Large intestine (tissue), 3 donors: ENCODE data around the gene MEPCE. TPM values are rescaled to one million over a fixed set of nuclear protein-coding genes. Genes with fewer than 3 reads are reported as not detected.

ENCODE experiments used
- DNase-seq, 2 donors: peaks; one replicate each; pipeline versions ENCODE4 v3.0.0 to v3.0.0-alpha.2; 2013
- H3K27ac ChIP-seq: one replicate; pipeline ENCODE4 v1.5.1; 2013; ENCODE audit warnings: low read length
- H3K27me3 ChIP-seq: 2 replicates; pipeline ENCODE4 v1.6.1; 2013; ENCODE audit warnings: low read length; ENCODE audit not compliant: control insufficient read depth, insufficient read depth
- H3K36me3 ChIP-seq: 2 replicates; pipeline ENCODE4 v1.6.1; 2013; ENCODE audit warnings: low read length; ENCODE audit not compliant: control insufficient read depth, insufficient read depth
- H3K4me1 ChIP-seq: one replicate; pipeline ENCODE4 v1.6.1; 2013; ENCODE audit warnings: low read length; ENCODE audit not compliant: control insufficient read depth, insufficient read depth
- H3K4me3 ChIP-seq: one replicate; pipeline ENCODE4 v1.5.1; 2013; ENCODE audit warnings: low read length
- H3K9me3 ChIP-seq: one replicate; pipeline ENCODE4 v1.6.1; 2013; ENCODE audit warnings: mild to moderate bottlenecking, low read depth, low read length, moderate library complexity; ENCODE audit not compliant: control insufficient read depth
- WGBS: methylation state at CpG from one replicate; pipeline ENCODE4 v1.1.5; 2013; ENCODE audit warnings: low lambda C conversion rate; ENCODE audit not compliant: insufficient coverage; 5-methylcytosine and 5-hydroxymethylcytosine counted together
- polyA plus RNA-seq: library from polyadenylated mRNA; unstranded; fragments of 120-200 nt; gene quantifications from one replicate; pipeline ENCODE4 v1.2.1, GENCODE V29; 2013

Gene MEPCE
- polyA plus RNA-seq, 1 donor: 37.6 TPM

DNA sequence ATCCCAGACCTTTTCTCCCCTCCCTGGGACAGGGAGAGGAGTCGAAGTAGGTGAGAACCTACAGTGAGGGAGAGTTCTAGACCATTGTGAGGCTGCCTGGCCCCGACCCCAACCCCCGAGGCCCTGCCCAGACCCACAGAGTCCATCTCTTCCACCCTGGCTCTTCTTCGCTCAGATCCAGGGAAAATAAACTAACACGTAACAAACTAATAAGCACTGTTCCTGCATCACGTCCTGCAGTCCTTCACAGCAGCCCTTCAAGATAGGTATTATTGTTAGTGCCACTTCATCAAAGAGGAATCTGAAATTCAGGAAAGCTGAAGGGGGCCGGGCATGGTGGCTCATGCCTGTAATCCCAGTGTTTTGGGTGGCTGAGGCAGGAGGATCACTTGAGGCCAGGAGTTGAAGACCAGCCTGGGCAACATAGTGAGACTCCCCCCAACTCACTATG is 34.6 kb downstream of the MEPCE start, which contains the start of gene SPACDR:
Gene SPACDR, minus strand, starts transcription at position 51 of the 451 bp plus-strand sequence. CDS start 235 bp downstream, outside the sequence.
- Histone ChIP-seq H3K9me3 (peaks cover 4% of the 10 kb centered on the region), H3K36me3 (peaks cover 21% of the 10 kb centered on the region), H3K4me3 (no peak within 1 kb of the TSS), H3K27me3 (no peaks in the 10 kb centered on the region), H3K4me1 (peaks cover 5% of the 10 kb centered on the region), H3K27ac (no peak within 1 kb of the TSS)
- DNase-seq: no peak
- no CpG with 5 or more reads among the region's 7 CpGs for WGBS

DNA sequence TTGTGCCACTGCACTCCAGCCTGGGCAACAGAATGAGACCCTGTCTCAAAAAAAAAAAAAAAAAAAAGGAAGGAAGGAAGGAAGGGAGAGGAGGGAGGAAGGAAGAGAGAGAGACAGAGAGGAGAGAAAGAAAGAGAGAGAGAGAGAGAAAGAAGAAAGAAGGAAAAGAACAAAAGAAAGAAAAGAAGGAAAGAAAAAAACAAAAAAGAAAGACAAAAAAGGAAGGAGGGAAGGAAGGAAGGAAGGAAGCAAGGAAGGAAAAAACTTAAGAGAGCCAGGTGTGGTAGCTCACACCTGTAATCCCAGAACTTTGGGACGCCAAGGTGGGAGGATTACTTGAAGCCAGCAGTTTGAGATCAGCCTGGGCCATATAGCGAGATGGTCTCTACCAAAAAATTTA is 35.2 kb downstream of the MEPCE start:
- H3K9me3 ChIP-seq: peaks cover 4% of the 10 kb centered on the region

DNA sequence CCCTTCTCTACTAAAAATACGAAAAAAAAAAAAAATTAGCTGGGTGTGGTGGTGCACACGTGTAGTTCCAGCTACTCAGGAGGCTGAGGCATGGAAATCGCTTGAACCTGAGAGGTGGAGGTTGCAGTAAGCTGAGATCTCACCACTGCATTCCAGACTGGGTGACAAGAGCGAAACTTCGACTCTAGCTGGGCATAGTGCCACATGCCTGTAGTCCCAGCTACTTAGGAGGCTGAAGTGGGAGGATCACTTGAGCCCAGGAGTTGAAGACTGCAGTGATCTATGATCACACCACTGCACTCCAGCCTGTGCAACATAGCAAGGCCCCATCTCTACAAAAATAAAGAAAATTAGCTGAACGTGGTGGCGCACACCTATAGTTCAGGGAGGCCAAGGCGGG is 35.7 kb downstream of the MEPCE start:
- Histone ChIP-seq H3K9me3 (peaks cover 4% of the 10 kb centered on the region), H3K27ac (no peak overlapping the region), H3K27me3 (no peaks in the 10 kb centered on the region), H3K4me3 (no peak overlapping the region), H3K36me3 (peaks cover 25% of the 10 kb centered on the region), H3K4me1 (peaks cover 10% of the 10 kb centered on the region)
- DNase-seq: no peak
- no CpG with 5 or more reads among the region's 8 CpGs for whole genome bisulfite sequencing

More for the DNA sequence above, 35.2 kb downstream of the MEPCE start:
- Histone ChIP-seq H3K4me3 (no peak overlapping the region), H3K4me1 (peaks cover 10% of the 10 kb centered on the region), H3K27ac (no peak overlapping the region), H3K36me3 (peaks cover 21% of the 10 kb centered on the region), H3K27me3 (no peaks in the 10 kb centered on the region)
- no CpG with 5 or more reads among the region's 2 CpGs for WGBS
- no peak for DNase-seq

DNA sequence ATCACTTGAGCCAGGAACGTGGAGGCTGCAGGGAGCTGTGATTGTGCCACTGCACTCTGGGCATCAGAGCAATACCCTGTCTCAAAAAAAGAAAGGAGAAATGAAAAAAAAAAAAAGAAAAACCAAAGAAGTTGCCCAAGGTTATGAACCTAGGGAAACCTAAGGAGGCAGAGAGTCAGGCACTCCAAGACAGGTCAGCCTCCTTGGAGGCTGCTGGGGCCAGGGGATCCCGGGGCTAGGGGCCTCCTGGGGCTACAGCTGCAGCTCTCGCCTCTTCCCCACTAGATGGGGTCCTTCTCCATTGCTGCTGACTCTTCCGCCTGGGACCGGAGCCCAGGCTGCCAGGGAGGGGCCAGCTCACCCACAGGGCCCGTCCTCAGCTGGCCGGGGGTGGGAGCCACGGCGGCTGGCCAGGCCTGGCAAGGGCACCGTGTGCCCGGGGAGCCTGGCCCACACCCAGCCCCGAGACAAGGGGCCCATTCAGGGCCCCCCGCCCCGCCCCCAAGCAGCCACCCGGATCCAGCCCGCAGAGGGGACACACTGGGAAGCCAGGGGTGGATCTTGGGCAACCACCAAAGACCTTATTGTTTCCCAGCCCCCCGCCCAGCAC is 36.2 kb downstream of the MEPCE start:
- DNase-seq: peak; percentile 58 to 67
- H3K27ac ChIP-seq: no peak overlapping the region
- peaks cover 30% of the 10 kb centered on the region for H3K36me3 ChIP-seq
- peaks cover 4% of the 10 kb centered on the region for H3K9me3 ChIP-seq
- 100% methylated on average over 1 of the region's 17 CpGs for WGBS
- H3K27me3 ChIP-seq: no peaks in the 10 kb centered on the region
- no peak overlapping the region for H3K4me3 ChIP-seq
- H3K4me1 ChIP-seq: peaks cover 10% of the 10 kb centered on the region

DNA sequence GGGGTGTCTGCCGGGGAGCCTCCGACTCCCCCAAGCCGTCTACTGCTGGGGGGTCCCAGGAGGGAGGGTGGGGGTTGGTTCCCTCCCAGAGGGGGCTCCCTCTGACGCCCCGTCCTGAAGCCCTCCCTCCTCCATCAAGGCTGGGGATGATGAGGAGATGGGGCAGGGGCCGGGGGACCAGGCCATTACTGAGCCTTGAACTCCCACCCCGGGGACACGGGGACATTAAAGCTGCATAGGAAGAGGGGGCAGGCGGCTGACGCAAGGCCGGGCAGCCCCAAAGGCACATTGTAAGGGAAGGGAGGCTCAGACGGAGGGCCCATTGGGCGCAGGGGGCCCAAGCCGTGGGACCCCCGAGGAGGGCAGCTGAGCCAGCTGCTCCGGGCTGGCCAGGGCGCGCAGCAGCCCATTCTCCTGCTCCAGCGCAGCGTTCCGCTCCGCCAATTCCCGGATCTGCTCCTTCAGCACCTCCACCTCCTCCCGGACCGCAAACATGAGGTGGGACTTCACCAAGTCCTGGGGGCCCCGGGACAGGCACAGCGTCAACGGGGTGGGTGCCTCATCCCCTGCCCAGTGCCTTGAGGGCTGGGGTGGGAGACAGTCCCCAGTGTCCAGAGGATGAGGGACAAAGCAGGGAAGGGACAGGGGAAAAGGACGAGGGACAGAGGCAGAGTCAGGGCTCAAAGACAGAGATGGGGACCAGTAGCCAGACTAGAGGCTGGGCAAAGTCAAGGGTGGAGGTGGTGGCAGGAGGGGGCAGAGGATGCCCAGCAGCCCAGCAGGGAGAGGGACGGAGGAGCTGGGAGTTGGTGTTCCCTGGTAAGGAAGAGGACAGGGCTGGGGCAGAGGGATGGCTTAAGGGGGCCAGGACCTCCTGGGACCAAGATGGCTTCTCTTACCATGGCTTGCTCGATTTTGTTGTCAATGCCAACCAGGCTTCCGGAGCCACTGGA is 37.3 kb downstream of the MEPCE start:
- DNase-seq: no peak
- Histone ChIP-seq H3K27ac (no peak overlapping the region), H3K27me3 (no peaks in the 10 kb centered on the region), H3K36me3 (peaks cover 33% of the 10 kb centered on the region), H3K4me1 (peaks cover 10% of the 10 kb centered on the region), H3K9me3 (peaks cover 4% of the 10 kb centered on the region), H3K4me3 (no peak overlapping the region)
- WGBS: 80% methylated on average over 1 of the region's 32 CpGs

DNA sequence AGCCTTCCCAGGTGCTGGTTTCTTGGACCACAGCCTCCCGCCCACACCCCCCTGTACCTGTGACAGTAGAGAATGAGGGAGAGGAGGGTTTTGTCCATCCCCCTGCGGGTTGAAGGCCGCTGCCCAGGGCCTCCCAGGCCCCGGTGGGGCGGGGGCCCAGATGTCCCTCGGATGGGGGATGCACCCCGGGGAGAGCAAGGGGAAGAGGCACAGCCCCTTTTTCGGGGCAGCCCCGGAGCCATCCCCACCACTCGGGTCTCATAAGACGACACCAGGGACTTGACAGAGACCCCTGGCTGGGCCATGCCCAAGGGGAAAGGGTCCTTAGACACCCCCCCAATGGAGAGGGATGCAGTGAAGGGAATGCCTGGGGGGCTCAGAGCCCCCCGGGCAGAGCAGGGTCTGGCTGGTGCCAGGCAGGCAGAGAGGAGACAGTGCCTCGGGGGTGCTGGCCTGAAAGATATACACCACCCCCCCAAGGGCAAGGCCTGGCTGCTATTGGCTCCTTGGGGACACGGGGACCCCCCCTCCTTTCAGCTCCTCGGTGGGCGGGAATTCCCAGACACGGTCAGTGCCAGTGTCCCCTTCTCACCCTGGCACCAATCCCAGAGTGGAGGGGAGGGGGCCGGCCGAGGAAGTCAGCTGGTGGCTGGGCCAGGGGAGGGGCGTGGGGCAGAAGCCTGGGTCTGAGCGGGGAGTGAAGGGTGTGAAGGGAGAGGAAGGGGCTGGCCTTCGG is 38.2 kb downstream of the MEPCE start:
- WGBS: no CpG with 5 or more reads among the region's 22 CpGs
- Histone ChIP-seq H3K4me3 (no peak overlapping the region), H3K36me3 (peaks cover 38% of the 10 kb centered on the region), H3K27me3 (no peaks in the 10 kb centered on the region), H3K27ac (no peak overlapping the region), H3K4me1 (peaks cover 10% of the 10 kb centered on the region), H3K9me3 (peaks cover 4% of the 10 kb centered on the region)
- DNase-seq: no peak

DNA sequence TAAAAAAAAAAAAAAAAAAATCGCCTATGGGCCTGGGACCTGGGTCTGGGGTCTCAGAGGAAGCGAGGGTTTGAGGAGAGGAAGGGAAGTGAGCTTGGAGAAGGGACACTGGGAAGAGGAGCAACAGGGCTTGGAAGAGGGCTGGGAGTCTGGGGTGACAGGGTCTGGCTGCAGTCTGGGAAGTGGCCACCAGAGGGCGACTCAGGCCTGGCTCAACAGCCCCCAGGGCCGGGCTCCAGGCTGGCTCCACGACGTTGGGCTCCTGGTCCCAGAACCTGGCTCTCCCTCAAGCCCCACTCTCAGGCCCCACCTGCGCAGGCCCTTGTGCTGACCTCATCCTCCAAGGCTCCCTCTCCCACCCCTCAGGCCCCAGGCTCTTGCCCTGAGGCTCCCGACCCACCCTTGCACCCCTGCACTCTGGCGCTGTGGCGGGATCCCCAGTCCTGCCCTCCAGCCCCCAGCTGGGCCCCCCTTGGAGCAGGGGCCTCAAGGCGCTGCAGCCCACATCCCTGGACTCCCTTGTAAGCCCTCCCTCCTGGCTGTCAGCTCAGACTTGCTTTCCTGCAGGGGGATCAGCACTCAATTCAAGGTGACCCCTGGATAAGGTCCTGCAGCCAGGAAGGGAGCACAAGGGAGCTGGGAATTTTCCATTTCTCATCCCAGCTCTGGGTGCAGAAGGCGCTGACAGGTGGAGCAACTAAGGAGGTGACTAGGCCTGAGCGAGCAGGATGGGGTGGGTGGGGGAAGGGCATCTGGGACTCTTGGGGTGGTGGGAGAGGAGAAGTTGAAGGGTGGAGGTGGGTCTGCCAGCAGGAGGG is 39.8 kb downstream of the MEPCE start:
- Histone ChIP-seq H3K4me3 (no peak overlapping the region), H3K27me3 (no peaks in the 10 kb centered on the region), H3K36me3 (peaks cover 51% of the 10 kb centered on the region), H3K27ac (no peak overlapping the region), H3K4me1 (peaks cover 10% of the 10 kb centered on the region), H3K9me3 (peaks cover 4% of the 10 kb centered on the region)
- DNase-seq: peak; percentile 63 to 71
- no CpG with 5 or more reads among the region's 13 CpGs for WGBS

DNA sequence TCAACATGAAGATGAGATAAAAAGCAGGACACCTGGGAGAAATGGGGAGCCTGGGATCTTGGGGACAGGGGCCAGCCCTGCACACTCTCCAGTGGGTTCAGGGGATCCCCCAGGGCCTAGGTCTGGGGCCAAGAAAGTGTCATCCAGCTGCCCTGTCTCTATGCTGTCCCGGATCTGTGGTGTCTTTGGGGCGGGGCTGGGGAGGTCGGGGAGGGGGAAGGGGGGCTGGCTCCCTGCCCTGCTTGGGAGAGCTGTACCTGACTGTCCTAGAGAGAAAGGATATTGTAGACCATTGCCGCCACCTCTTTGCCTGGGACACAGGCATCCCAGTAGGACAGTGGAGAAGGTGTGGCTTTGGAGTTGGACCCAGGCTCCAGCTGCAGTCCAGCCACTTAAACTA is 41.4 kb downstream of the MEPCE start:
- Histone ChIP-seq H3K4me1 (peaks cover 11% of the 10 kb centered on the region), H3K27me3 (no peaks in the 10 kb centered on the region), H3K4me3 (no peak overlapping the region), H3K27ac (no peak overlapping the region), H3K36me3 (peaks cover 53% of the 10 kb centered on the region), H3K9me3 (peaks cover 4% of the 10 kb centered on the region)
- no peak for DNase-seq
- no CpG with 5 or more reads among the region's 4 CpGs for WGBS

DNA sequence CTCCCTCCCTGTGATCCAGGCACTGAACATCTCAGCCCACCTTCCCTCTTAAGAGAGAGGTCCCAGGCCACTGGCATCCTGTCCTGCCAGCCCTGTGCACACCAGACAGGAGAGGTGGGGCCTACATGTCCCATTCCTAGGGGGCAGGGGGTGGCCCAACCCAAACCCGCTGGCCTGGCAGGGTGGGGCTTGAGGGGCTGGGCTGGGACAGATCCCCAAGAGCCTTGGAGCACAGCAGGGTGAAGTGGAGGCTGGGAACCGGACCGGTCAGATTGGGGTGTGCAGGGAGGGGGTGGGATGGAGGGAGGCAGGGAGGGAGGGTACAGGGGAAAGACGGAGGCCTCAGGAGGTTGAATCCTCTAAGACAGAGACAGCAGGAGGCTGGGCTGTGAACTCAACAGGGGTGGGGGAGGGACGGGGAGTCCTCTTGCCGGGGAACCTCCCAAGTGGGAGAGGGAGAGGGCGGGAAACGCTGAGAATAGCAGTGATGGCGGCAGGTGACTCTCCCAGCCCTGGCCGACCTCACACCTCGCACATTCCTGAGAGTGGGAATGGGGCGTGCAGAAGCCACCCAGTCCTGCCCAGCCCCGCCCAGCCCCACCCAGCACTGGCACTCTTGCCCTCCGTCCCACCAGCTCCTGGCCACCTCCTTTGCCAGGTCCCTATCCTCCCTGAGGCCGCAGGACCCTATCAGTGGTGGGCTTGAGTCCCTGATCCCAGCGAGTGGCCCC is 42.7 kb downstream of the MEPCE start:
- no peak for DNase-seq
- no peaks in the 10 kb centered on the region for H3K9me3 ChIP-seq
- H3K27me3 ChIP-seq: no peaks in the 10 kb centered on the region
- no peak overlapping the region for H3K4me3 ChIP-seq
- no CpG with 5 or more reads among the region's 16 CpGs for WGBS
- H3K27ac ChIP-seq: no peak overlapping the region
- H3K36me3 ChIP-seq: peaks cover 52% of the 10 kb centered on the region
- H3K4me1 ChIP-seq: peaks cover 23% of the 10 kb centered on the region
